HepG2 (cell line): ENCODE data around the gene STK11. TPM values are rescaled to one million over a fixed set of nuclear protein-coding genes. Genes with fewer than 3 reads are reported as not detected.

ENCODE experiments used
- AFF4 ChIP-seq: sonication (generic); formaldehyde crosslinking; IDR thresholded peaks from 2 replicates; pipeline ENCODE4 v1.4.0; 2020; ENCODE audit warnings: missing genetic modification reagents
- ARID2 ChIP-seq: sonication (generic); formaldehyde crosslinking; IDR thresholded peaks from 2 replicates; pipeline ENCODE4 v1.8.1; 2022; ENCODE audit warnings: mild to moderate bottlenecking, missing genetic modification reagents, borderline replicate concordance
- PATZ1 ChIP-seq: sonication (generic); formaldehyde crosslinking; IDR thresholded peaks from 2 replicates; pipeline ENCODE4 v1.4.0; 2020; ENCODE audit warnings: missing genetic modification reagents
- SOX6 ChIP-seq, 2 experiments: fragments of 450-650 bp in 1 of 2; sonication (generic) in 1 of 2; formaldehyde crosslinking in 1 of 2; IDR thresholded peaks; 2 replicates each; pipeline versions ENCODE4 v1.4.0 to v1.6.1; 2017 to 2020; ENCODE audit warnings: antibody characterized with exemption in 1 of 2, mild to moderate bottlenecking in 1 of 2, missing genetic modification reagents in 1 of 2
- ZNF251 ChIP-seq: sonication (generic); formaldehyde crosslinking; IDR thresholded peaks from 2 replicates; pipeline ENCODE4 v1.9.0; 2021; ENCODE audit warnings: mild to moderate bottlenecking, missing genetic modification reagents
- ZNF318 ChIP-seq: sonication (generic); formaldehyde crosslinking; IDR thresholded peaks from 2 replicates; pipeline ENCODE4 v1.4.0; 2020; ENCODE audit warnings: mild to moderate bottlenecking, missing genetic modification reagents
- ZNF33A ChIP-seq: sonication (generic); formaldehyde crosslinking; IDR thresholded peaks from 2 replicates; pipeline ENCODE4 v1.5.1; 2020; ENCODE audit warnings: missing genetic modification reagents, mild to moderate bottlenecking, moderate library complexity, borderline replicate concordance
- ZNF687 ChIP-seq: sonication (generic); formaldehyde crosslinking; IDR thresholded peaks from 2 replicates; pipeline ENCODE4 v1.5.1; 2020; ENCODE audit warnings: mild to moderate bottlenecking, missing genetic modification reagents, moderate library complexity
- polyA plus RNA-seq, 8 experiments: library from polyadenylated mRNA; depleted of rRNA in 3 of 8; stranded (reverse) in 7 of 8; unstranded in 1 of 8; fragments of >200 nt; fragmentation: Illumina TruSeq in 4 of 8; extraction: Trizol in 4 of 8; gene quantifications; 2 replicates each; pipeline versions ENCODE4 v1.2.1 to v1.2.3, GENCODE V29; 2011 to 2016; ENCODE audit warnings: low read depth in 4 of 8, missing spikeins in 1 of 8, mixed read lengths in 1 of 8; ENCODE audit not compliant: insufficient read depth in 1 of 8
- total RNA-seq, 5 experiments: library from RNA; depleted of rRNA; stranded (reverse); fragments of >200 nt; fragmentation: Illumina TruSeq; extraction: Trizol; gene quantifications; 2 replicates each; pipeline ENCODE4 v1.2.3, GENCODE V29; 2016; ENCODE audit warnings: low read depth in 1 of 5

Gene STK11
- total and polyA plus RNA-seq, 2 of the 13 experiments (the other 11 are each of a cell fraction or from before 2014, with no cell fraction given) = 27.5 to 43.6 TPM

GRCh38 chr19:1170938-1171754, 34.4 kb upstream of the STK11 start (continued):
- TF ChIP-seq ZNF318 (CRISPR knock-in tag) (no peak), SOX6 (IDR thresholded peaks at IDR 0.05) (no peak), SOX6 (CRISPR knock-in tag; IDR thresholded peaks at IDR 0.05) (0 out of 2 replicates have a peak, but pooled peaks have one; percentile 19), AFF4 (CRISPR knock-in tag) (no peak), ZNF251 (CRISPR knock-in tag) (no peak), ZNF687 (CRISPR knock-in tag) (peak; percentile 53), ZNF33A (no peak), PATZ1 (CRISPR knock-in tag) (peak; percentile 98), ARID2 (no peak)
